KMS-11 (cell line): ENCODE measurements around the gene DCBLD2.

Source experiments
- H2AFZ ChIP-seq: fragments of 200-600 bp; sonication (generic); 2 replicates; pipeline ENCODE4 v1.6.1; 2016; ENCODE audit warnings: antibody characterized with exemption, mixed run types, low read depth
- H3K27ac ChIP-seq: fragments of 200-600 bp; sonication (generic); 2 replicates; pipeline ENCODE4 v1.6.1; 2016; ENCODE audit warnings: mild to moderate bottlenecking, mixed run types
- H3K27me3 ChIP-seq: fragments of 200-600 bp; sonication (generic); 2 replicates; pipeline ENCODE4 v1.6.1; 2017; ENCODE audit warnings: mild to moderate bottlenecking, low read depth, mixed run types, moderate library complexity; ENCODE audit not compliant: insufficient read depth
- H3K36me3 ChIP-seq: fragments of 200-600 bp; sonication (generic); 2 replicates; pipeline ENCODE4 v1.6.1; 2017; ENCODE audit warnings: mild to moderate bottlenecking, mixed run types; ENCODE audit not compliant: insufficient read depth
- H3K4me1 ChIP-seq: fragments of 200-600 bp; sonication (generic); 2 replicates; pipeline ENCODE4 v1.6.1; 2016; ENCODE audit warnings: mild to moderate bottlenecking, low read depth, mixed run types; ENCODE audit not compliant: poor library complexity, severe bottlenecking
- H3K4me2 ChIP-seq: fragments of 200-600 bp; sonication (generic); 2 replicates; pipeline ENCODE4 v1.7.0; 2016; ENCODE audit warnings: mild to moderate bottlenecking, mixed run types
- H3K4me3 ChIP-seq: fragments of 200-600 bp; sonication (generic); IDR thresholded peaks from 2 replicates; pipeline ENCODE4 v1.6.1; 2017; ENCODE audit warnings: low read depth, low read length, mixed read lengths; ENCODE audit not compliant: insufficient read depth
- H3K79me2 ChIP-seq: fragments of 200-600 bp; sonication (generic); 2 replicates; pipeline ENCODE4 v1.6.1; 2016; ENCODE audit warnings: low read depth, mixed run types; ENCODE audit not compliant: insufficient read depth
- H3K9ac ChIP-seq: fragments of 200-600 bp; sonication (generic); 2 replicates; pipeline ENCODE4 v1.6.1; 2016; ENCODE audit warnings: mild to moderate bottlenecking, mixed run types
- H4K20me1 ChIP-seq: fragments of 200-600 bp; sonication (generic); 2 replicates; pipeline ENCODE4 v1.6.1; 2016; ENCODE audit warnings: mild to moderate bottlenecking, mixed run types; ENCODE audit not compliant: insufficient read depth
- TF ChIP-seq, protein P1 (sequence below): fragments of 200-600 bp; sonication (generic); conservative IDR thresholded peaks from 2 replicates; pipeline ENCODE4 v1.6.1; 2017; ENCODE audit warnings: low read depth, mild to moderate bottlenecking, antibody characterized with exemption, low read length, moderate library complexity, mixed read lengths

DCBLD2 gene

DNA sequence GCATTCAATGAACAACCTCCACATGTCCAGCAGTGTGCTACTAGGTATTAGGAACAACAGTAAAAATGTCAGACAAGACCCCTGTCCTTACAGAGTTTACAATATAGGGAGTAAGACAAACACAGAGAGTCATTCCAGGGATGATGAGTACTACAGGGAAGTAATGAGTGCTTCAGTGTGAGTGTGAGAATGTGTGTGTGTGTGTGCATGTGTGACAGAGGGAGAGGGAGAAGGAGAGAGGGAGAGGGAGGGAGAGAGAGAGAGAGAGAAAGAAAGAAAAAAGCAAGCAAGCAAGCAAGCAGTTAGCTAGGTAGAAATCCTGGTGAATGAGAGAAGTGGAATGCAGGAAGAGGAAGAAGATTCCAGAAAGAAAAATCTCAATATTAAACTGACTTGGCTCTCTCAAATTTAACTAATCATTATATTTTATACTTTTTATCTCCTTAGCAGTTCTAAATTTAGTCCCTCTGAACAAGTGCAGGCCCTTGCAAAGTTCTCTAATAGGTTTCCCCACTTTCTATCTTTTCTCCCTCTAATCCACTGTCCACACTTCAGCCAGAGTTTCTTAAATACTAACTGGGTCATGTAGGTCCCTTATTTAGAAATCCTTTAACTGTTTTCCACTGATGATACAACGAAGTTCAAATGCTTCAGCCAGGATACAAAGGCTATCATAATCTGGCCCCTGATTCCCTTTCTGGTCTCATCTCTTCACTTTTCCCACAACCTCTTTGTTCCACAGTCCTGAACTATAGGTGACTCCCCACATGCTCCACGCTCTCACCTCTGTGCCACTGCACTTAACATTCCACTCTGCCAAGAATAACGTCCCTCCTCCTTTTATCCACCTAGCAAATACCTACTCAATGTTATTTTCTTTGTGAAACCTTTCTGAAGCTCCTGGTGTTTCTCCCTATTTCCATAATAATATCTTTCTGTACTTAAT lies 10.3 kb downstream of the DCBLD2 start:
- no peaks in the 10 kb centered on the region for H3K79me2 ChIP-seq
- no peak overlapping the region for H3K9ac ChIP-seq
- no peaks in the 10 kb centered on the region for H3K4me1 ChIP-seq
- H3K36me3 ChIP-seq: no peaks in the 10 kb centered on the region
- no peak overlapping the region for H2AFZ ChIP-seq
- no peak overlapping the region for H3K4me3 ChIP-seq
- no peak overlapping the region for H3K27ac ChIP-seq
- H3K27me3 ChIP-seq: no peaks in the 10 kb centered on the region
- H3K4me2 ChIP-seq: no peak overlapping the region
- H4K20me1 ChIP-seq: no peaks in the 10 kb centered on the region
- TF ChIP-seq, protein P1, sequence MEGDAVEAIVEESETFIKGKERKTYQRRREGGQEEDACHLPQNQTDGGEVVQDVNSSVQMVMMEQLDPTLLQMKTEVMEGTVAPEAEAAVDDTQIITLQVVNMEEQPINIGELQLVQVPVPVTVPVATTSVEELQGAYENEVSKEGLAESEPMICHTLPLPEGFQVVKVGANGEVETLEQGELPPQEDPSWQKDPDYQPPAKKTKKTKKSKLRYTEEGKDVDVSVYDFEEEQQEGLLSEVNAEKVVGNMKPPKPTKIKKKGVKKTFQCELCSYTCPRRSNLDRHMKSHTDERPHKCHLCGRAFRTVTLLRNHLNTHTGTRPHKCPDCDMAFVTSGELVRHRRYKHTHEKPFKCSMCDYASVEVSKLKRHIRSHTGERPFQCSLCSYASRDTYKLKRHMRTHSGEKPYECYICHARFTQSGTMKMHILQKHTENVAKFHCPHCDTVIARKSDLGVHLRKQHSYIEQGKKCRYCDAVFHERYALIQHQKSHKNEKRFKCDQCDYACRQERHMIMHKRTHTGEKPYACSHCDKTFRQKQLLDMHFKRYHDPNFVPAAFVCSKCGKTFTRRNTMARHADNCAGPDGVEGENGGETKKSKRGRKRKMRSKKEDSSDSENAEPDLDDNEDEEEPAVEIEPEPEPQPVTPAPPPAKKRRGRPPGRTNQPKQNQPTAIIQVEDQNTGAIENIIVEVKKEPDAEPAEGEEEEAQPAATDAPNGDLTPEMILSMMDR: no peak

DNA sequence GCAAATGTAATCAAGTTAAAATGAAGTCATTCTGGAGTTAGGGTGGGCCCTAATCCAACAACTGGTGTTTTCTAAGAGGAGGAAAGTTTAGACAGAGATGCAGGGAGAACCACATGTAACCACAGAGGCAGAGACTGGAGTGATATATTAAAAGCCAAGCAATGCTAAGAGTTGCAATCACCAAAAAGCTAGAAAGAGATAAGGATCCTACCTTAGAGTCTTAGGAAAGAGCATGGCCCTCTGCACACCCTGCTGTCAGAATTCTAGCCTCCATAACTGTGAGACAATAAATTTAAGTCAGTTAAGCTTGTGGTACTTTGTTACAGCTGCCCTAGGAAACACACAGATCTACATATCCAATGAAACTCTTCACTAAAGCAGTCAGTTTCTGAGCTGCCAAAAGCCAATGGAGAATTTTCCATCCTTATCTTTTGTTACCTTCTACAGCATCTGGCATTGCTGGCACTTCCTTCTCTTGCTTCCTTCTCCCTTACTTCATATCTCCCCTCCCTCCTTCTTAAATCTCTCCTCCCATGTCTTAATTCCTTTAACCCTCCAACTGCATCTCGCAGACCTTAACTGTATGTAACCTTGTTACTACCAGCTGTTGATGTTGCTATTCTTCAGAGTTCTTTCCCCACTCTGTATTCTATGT lies 11.2 kb downstream of the DCBLD2 start:
- no peak overlapping the region for H3K9ac ChIP-seq
- no peak overlapping the region for H3K4me2 ChIP-seq
- no peaks in the 10 kb centered on the region for H3K79me2 ChIP-seq
- TF ChIP-seq, protein P1: no peak
- no peaks in the 10 kb centered on the region for H3K4me1 ChIP-seq
- no peaks in the 10 kb centered on the region for H3K27me3 ChIP-seq
- no peaks in the 10 kb centered on the region for H4K20me1 ChIP-seq
- no peaks in the 10 kb centered on the region for H3K36me3 ChIP-seq
- no peak overlapping the region for H3K27ac ChIP-seq
- H3K4me3 ChIP-seq: no peak overlapping the region
- no peak overlapping the region for H2AFZ ChIP-seq

DNA sequence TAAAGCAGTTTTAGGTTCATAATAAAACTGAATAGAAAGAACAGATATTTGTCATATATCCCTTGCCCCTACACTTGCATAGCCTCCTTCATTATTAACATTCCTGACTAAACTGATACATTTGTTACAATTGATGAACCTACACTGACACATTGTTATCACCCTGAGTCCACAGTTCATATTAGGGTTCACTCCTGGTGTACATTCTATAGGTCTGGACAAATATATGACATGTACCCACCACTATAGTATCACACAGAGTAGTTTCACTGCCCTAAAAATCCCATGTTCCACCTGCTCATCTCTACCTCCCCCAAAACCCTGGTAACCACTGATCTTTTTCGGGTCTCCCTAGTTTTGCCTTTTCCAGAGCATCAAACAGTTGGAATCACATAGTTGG lies 13.8 kb downstream of the DCBLD2 start:
- H3K9ac ChIP-seq: no peak overlapping the region
- no peaks in the 10 kb centered on the region for H3K36me3 ChIP-seq
- H3K4me1 ChIP-seq: no peaks in the 10 kb centered on the region
- no peak overlapping the region for H3K4me2 ChIP-seq
- H3K27ac ChIP-seq: no peak overlapping the region
- no peak overlapping the region for H3K4me3 ChIP-seq
- no peak overlapping the region for H2AFZ ChIP-seq
- TF ChIP-seq, protein P1: no peak
- no peaks in the 10 kb centered on the region for H3K79me2 ChIP-seq
- no peaks in the 10 kb centered on the region for H3K27me3 ChIP-seq
- H4K20me1 ChIP-seq: no peaks in the 10 kb centered on the region

DNA sequence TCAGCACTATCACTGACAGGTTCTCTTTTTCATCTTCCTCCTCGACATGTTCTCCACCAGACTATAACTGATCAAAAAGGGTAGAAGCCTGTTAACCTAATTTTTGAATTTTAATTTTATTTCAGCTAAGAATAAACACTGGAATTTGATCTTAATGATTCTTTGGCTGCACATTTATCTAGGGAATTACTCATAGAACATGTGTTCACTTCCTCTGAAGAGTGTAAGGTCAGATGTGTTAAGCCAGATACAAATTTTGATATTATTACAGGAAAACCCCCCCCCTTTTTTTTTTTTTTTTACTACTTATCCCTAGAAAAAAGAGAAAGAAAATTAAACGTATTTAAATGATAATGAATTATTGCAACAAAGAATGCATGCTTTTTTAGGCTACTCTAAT lies 15.0 kb downstream of the DCBLD2 start:
- no peak overlapping the region for H3K4me2 ChIP-seq
- no peak overlapping the region for H2AFZ ChIP-seq
- TF ChIP-seq, protein P1: no peak
- no peak overlapping the region for H3K4me3 ChIP-seq
- no peaks in the 10 kb centered on the region for H3K4me1 ChIP-seq
- no peaks in the 10 kb centered on the region for H3K79me2 ChIP-seq
- no peak overlapping the region for H3K9ac ChIP-seq
- H3K36me3 ChIP-seq: no peaks in the 10 kb centered on the region
- no peak overlapping the region for H3K27ac ChIP-seq
- H3K27me3 ChIP-seq: no peaks in the 10 kb centered on the region
- H4K20me1 ChIP-seq: no peaks in the 10 kb centered on the region
